GM12874 (cell line): ENCODE data around the gene PSME3.

Experiments used
- TF ChIP-seq, protein P1 (sequence below): IDR thresholded peaks from 2 replicates; pipeline ENCODE4 v1.5.1; 2011; ENCODE audit warnings: low read depth, mild to moderate bottlenecking, control low read depth, low read length, moderate library complexity; ENCODE audit not compliant: insufficient read depth

Gene PSME3

DNA sequence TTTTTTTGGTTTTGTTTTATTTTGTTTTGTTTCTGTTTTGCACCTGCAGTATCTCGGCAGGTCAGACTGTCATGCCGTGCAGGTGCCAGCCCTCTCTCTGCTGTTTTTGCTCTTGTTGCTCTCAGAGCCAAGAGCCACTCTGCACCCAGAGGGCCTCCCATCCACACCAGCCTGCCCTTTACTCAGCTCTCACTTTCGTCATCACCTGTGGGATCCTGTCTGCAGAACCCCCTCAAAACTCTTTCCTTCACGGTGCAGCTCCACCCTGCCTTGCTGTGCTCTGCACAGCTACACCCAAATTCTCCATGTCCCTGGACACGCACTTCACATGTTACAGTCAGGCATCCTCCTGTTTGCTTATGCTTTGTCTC, 20.4 kb downstream of the PSME3 start:
- TF ChIP-seq, protein P1, sequence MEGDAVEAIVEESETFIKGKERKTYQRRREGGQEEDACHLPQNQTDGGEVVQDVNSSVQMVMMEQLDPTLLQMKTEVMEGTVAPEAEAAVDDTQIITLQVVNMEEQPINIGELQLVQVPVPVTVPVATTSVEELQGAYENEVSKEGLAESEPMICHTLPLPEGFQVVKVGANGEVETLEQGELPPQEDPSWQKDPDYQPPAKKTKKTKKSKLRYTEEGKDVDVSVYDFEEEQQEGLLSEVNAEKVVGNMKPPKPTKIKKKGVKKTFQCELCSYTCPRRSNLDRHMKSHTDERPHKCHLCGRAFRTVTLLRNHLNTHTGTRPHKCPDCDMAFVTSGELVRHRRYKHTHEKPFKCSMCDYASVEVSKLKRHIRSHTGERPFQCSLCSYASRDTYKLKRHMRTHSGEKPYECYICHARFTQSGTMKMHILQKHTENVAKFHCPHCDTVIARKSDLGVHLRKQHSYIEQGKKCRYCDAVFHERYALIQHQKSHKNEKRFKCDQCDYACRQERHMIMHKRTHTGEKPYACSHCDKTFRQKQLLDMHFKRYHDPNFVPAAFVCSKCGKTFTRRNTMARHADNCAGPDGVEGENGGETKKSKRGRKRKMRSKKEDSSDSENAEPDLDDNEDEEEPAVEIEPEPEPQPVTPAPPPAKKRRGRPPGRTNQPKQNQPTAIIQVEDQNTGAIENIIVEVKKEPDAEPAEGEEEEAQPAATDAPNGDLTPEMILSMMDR, result no peak

DNA sequence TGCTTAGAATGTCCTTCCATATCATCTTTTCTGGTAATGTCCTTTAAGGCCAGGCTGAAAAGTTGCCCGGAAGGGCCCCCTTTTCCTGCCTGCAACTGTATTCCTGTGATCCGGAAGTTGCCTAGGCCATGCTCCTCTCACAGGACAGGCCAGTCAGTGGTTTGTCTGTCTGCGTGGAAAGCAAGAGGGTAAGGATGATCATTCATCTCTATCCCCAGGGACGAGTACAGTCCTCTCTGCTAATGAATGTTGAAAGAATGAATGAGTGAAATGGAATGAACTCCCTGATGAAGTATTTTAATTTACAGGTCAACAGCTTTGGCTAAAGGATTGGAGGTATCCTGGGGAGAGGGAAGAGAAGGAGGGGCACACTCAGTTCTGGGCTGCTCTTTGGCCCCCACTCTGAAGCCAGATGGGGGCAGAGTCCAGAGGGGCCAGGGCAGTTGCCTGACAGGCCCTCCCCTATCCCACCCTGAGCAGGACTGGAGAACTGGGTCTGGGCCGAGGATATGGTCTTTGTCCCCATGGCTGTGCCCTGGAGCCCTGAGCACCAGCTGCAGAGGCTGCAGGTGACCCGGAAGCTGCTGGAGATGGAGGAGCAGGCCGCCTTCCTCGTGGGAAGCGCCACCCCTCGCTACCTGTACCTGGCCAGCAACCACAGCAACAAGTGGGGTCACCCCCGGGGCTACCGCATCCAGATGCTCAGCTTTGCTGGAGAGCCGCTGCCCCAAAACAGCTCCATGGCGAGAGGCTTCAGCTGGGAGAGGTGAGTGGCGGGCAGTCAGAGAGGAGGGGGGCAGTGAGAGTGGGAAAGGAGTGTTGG, 21.0 kb downstream of the PSME3 start:
- TF ChIP-seq, protein P1, result no peak

DNA sequence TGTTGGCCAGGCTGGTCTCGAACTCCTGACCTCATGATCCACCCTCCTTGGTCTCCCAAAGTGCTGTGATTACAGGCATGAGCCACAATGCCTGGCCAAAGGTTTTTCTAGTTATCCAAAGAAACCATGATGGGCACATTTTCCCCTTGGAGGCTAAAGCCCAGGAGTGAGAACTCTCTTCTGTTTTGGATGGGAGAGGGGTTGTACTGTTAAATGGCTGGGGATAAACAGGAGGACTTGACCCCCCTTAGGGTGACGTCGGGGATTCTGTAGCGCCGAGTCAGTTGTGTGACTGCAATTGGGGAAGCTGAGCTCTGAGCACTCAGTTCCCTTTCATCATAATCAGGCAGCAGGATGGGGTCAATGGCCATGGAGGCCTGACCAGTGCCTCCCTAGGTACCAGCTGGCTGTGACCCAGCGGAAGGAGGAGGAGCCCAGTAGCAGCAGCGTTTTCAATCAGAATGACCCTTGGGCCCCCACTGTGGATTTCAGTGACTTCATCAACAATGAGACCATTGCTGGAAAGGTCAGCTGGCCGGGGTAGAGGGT, 21.9 kb downstream of the PSME3 start:
- TF ChIP-seq, protein P1, result no peak

DNA sequence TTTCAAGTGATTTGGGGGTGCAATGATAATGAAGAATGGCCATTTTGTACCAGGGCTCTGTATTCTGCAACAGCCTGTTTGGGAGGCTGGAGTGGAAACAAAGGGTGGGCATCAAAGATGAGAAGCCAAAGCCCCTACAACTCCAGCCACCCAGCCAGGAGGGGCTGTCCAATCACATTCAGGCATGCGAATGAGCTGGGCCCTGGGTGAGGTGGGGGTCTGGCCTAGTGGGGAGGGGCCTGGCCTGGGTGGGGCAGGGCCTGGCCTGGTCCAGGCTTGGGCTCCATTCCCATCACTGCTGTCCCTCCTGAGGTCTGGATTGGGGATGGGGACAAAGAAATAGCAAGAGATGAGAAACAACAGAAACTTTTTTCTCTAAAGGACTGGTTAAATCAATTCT, 24.2 kb downstream of the PSME3 start:
- TF ChIP-seq, protein P1, result no peak

DNA sequence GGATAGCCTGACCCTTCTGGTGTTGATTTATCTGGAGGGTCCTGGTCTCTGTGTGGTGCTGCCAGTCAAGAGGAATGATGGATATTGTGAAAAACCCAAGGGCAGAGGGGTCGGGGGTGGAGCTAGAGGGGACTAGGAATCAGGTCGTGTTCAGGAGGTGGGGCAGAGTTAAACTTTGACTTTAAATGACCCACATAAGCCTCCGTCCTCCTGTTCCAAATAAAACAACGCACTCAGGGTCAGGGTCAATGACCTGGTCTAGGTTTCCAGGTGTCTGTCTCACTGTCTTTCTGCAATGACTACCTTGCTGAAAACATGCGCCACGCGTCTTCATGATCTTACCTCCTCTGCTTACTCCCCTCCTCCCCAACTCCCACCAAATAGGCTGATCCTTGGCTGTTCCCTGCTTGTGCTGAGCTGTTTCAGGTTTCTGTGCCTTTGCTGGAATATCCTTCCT, 32.5 kb downstream of the PSME3 start:
- TF ChIP-seq, protein P1, result no peak

DNA sequence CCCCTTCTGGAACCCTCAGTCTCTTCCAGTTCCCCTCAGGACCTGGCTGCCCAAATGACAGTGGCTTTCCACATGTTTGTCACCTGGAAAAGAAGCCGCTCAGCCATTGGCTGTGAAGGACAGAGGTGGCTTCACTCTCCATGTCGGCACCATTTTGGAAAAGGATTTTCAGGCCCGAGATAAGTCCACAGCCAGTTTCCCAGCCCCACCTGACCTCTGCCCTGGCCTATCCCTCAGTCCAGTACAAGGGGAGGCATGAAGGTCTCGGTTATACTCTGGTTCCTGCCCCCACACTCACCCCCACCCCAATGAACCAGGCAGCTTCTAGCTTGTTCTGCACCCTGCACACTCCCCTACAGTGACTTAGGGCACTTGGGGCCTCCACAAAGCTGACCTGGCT, 33.0 kb downstream of the PSME3 start:
- TF ChIP-seq, protein P1, result no peak

DNA sequence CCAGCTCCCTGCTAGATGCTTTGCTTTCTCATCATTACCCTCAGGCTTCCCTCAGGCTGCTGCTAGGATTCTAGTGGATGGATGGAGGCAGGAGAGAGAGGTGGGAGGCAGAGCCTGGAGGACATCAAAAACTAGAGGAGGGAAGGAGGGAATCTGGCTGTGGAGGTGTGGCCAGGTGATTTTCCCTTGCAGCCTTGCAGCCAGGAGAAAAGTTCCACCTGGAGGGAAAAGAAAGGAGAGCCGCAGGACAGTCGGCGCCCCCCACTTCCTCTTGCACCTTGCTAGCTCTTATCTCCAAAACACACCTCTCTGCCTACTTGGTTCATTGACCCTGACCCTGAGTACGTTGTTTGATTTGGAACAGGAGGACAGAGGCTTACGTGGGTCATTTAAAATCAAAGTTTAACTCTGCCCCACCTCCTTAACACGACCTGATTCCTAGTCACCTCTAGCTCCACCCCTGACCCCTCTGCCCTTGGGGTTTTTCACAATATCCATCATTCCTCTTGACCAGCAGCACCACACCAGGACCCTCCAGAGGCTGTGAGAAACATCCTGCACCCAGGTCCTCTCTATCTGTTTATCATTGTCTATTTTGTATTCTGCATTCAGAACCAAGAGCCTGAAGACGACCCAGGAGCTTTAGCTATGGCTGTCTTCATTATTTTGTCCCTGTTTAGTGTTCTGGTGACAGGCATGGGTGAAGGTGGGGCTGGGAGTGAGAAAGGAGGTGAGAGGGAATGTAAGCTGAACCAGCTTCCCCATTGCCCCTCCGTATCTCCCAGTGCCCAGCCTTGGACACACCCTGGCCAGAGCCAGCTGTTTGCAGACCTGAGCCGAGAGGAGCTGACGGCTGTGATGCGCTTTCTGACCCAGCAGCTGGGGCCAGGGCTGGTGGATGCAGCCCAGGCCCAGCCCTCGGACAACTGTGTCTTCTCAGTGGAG, 33.7 kb downstream of the PSME3 start:
- TF ChIP-seq, protein P1, result no peak
